Cardiac septum (tissue), 1 donor: ENCODE data around the gene NDEL1. TPM values are rescaled to one million over a fixed set of nuclear protein-coding genes. Genes with fewer than 3 reads are reported as not detected.

Experiments
- DNase-seq: peaks from one replicate; pipeline ENCODE4 v3.0.0-alpha.2; 2020; ENCODE audit warnings: low spot score
- intact Hi-C: fragments of 100-400 bp; cut with DNase I; formaldehyde crosslinking; loops from one replicate; pipeline ENCODE4 v1.14.0; 2022
- total RNA-seq: library from RNA; stranded (reverse); fragmentation: NEBNext Ultra II Directional; extraction: Animal tissue kit (Norgen Biotek cat#: 25700); gene quantifications from one replicate; pipeline ENCODE4 v1.2.1, GENCODE V29; 2021
- donor health status: DM: no; HTN: no; CAD: no.

Gene NDEL1
- total RNA-seq, 1 donor from 2014 or later: 42.0 TPM

DNA sequence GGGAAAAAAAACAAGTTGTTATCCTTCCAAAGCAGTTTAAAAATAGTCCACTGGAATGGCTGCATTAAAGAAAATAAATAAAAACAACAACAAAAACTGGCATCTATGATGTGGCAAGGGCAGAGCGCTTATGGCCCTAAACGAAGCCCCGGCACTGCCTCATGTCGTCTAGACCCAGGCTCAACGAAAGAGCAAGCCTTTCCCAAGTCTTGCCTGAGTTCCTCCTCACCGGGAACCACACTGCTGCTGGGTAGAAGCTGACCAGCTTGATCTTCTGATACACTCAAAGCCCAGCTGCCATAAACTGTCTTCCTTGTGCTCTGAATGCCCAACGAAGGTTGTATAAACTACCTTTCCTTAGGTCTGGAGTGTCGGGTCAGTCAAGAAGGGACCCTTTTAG is 37.0 kb downstream of the NDEL1 start:
- intact Hi-C loops: no loop called here
- no peak for DNase-seq

DNA sequence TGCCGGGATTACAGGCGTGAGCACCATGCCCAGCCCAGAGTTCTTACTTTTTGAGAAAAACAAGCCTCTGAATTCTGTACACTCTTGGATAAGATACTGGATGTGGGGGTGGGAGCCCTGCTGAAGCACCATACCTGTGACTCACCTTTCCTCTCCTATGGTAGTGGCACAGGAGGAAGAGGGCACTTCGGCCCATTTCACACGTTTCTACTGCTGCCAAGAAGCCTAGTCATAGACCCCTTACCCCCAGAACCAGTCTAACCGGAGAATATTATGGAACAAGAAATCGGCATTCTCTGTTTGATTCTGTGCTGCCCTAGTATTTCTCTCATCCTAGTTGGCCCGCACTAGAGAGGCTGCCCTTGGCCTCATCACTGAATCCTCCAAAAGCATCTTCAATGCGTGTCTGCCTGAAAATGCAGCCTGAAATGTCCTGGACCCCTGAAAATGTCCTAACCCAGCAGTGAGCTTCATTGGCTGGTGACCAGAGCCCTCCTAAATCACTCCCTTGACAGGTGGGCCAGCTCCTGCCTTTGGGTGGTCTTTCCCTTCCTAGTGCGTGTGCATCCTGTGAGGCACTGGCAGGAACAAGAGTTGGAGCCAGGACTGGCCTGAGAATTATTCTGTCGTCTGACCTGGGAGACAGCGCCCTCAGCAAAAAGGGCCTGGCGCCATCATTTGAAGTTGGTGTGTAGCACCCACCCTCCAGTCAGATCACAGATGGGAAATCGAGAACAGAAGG is 37.9 kb downstream of the NDEL1 start:
- intact Hi-C loops: no loop called here
- no peak for DNase-seq

GRCh38 chr17:8474826-8475225 is 39.1 kb downstream of the NDEL1 start:
- intact Hi-C loops: no loop called here
- DNase-seq: no peak

GRCh38 chr17:8475227-8475626 is 39.5 kb downstream of the NDEL1 start:
- intact Hi-C loops: no loop called here
- DNase-seq: no peak

DNA sequence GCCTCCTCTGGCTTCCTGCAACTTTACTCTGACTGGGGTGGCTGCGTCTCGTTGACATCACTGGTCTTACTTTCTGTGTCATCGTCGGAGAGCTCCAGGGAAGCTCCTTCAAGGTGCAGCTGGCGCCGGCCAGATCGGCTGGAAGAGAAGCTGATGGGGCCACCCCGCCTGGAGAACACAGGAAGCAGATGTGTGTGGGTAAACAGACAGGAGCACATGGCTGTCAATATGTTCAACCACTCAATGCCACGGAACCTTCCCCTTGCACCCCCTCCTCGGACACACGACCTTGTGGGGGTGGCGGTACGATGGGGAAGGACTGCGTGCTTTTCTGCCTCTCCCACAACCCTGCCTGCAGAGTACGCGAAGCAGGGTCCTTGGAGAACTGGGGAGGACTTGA is 40.1 kb downstream of the NDEL1 start:
- intact Hi-C loops: no loop called here
- no peak for DNase-seq

DNA sequence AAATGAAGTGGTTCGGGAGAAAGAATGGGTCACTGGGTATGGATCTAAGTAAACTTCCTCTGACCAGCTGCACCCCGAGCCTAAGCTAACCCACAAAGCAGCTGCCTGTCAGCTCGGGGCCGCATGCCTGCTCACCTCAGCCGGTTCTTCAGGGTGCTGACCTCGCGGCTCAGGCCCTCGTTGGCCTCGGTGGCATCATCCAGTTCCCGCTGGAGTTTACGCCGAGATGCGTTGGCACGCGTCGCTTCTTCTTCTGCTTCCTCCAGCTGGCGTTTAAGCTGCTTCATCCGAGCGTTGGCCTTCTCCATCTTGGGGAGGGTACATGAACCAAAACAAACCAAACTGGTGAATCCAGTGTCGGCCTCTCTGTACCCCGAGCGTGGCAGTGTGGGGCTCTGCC is 41.1 kb downstream of the NDEL1 start:
- no peak for DNase-seq
- intact Hi-C loops: no loop called here

- intact Hi-C loops: no loop called here
- DNase-seq: no peak
Measured at GRCh38 chr17:8477171-8477570, 41.5 kb downstream of the NDEL1 start.

DNA sequence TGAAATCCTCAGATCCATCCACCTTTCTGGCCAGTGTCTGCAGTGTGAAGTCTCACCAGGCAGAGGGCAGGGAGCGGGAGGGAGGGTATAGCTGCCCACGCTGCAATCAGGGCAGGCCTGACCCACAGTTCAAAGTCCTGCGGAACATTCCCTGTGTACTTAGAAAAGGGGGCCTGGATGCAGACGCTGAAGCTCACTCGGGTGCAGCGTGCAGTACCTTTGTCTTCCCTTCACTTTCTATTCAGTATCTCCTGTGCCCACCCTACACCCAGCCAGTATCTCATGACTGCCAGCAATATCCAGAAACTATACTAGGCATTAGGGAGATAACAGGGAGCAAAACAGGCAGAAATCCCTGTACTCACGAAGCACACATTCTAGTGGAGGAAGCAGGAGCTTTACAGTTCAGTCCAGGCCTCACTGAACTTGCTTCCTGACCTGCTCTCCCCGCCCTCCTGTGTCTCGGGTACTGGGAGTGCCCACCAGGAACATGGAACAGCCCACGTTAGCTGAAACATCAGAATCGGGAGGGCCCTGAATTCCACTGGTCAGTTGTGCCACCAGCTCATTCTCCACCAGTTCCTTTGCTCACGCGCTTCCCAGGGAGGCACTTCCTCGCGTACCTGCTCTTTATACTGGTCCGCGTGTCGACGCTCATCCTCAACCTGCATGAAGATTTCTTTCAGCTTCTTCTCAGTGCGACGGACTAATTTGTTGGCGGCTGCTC is 42.2 kb downstream of the NDEL1 start:
- DNase-seq: no peak
- intact Hi-C loops: no loop called here

- intact Hi-C loops: no loop called here
- no peak for DNase-seq
Measured at GRCh38 chr17:8479431-8479947, 43.8 kb downstream of the NDEL1 start.

DNA sequence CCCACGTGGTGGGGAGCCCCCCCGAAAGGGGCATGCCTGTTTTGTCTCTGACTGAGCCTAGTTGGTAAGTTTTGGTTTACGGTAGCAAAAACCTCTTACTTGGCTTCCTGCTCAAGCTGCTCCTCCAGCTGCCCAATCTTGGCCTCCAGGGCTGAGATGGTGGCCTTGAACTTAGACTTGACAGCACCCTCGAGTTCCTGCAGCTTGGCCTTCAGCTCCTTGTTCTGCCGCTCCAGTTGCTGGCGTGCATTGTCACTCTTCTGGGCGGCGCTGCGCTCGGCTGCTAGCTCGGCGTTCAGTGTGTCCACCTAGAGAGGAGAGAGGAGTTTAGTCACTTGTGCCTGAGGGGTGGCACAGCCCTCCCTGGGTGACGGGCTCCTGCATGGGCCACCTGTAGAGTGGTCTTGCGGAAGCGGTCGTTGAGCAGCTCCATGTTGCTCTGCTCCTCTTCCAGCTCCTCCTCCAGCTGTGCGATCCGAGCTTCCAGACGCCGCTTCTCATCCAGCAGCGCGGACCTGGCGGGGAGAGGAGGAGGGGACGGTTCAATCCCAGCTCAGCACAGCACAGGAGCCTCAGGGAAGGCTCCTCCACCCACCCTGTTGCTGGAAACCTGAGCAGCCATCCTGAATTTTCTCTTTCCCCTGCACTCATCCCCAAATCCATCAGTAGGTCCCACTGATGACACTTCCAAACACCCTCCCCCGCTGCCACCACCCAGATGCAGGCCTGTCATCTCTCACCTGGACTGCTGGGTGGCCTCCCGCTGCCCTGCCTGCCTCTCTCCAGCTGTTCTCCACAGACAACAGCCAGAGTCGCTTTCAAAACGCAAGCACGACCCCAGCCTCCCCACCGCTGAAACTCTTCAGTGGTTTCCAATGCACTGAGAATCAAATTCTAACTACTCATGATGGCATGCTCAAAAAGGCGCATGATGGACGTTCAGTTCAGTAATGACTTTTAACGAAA is 44.6 kb downstream of the NDEL1 start:
- DNase-seq: no peak
- intact Hi-C loops: no loop called here

- intact Hi-C loops: no loop called here
- no peak for DNase-seq
Measured at GRCh38 chr17:8481089-8481488, 45.4 kb downstream of the NDEL1 start.

GRCh38 chr17:8481703-8482102 is 46.0 kb downstream of the NDEL1 start:
- DNase-seq: no peak
- intact Hi-C loops: loop anchor here (2.0 kb wide), 1 partner anchor 67 kb away; no protein-coding TSS in a partner anchor

- intact Hi-C loops: loop anchor here (2.0 kb wide), 1 partner anchor 68 kb away; no protein-coding TSS in a partner anchor
- DNase-seq: no peak
Measured at GRCh38 chr17:8482546-8482945, 46.9 kb downstream of the NDEL1 start.

GRCh38 chr17:8484465-8484864 is 48.8 kb downstream of the NDEL1 start:
- intact Hi-C loops: no loop called here
- DNase-seq: no peak

DNA sequence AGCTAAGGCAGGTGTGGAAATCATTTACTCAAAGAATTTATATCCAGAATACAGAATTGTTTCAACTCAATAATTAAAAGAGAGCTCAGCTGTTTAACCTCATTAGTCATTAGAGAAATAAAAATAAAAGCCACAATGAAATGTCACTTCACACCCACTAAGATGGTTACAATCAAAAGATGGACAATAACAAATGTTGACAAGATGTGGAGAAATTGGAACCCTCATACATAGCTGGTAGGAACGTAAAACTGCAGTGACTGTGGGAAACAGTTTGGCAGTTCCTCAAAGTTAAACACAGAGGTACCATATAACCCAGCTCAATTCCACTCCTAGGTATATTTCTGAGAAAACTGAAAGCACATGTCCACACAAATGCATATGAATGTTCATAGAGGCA is 49.8 kb downstream of the NDEL1 start:
- DNase-seq: no peak
- intact Hi-C loops: no loop called here

DNA sequence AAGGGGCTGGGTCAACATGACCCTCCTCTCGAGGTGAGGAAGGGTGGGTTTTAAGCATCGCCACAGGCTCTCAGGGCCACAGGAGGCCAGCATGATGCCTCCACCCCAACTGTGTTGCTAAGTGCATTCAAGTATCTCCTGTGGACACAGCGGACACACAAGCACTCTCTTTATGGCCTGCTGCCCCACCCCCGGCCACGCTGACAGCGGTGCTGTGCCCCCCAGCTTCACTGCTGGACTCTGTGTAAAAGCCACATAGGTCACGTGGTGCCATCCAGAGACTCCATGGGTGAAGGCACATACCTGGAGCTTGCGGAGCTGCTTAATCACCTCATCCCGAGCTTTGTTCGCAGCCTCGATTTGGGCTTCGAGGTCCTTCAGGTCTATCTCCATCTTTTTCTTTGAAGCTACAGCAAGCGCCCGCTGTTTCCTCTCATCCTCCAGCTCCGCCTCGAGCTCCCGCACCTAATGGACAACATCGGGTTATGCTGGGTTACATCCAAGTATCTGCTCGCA is 51.5 kb downstream of the NDEL1 start:
- intact Hi-C loops: no loop called here

DNA sequence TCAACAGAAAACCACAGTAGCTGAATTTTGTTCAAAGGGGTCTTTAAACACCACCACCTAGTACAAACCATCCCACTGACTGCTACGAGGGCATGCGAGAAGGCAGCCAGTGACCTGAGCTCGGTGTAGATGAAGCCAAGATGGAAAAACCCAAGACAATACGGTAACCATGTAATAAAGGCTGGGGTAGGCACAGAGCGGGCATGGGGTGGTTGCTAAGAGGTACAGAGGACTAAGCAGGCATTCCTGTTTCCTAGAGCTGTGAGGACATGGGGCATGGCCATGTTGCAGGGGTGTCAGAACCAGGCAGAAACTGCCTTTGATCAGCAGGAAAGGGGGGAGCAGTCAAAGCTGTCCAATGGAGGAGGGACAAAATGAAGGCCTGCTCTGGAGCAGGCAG is 52.1 kb downstream of the NDEL1 start:
- DNase-seq: no peak
- intact Hi-C loops: no loop called here

More for the DNA sequence above, 51.5 kb downstream of the NDEL1 start:
- DNase-seq: no peak

- no peak for DNase-seq
- intact Hi-C loops: no loop called here
Measured at GRCh38 chr17:8488491-8488890, 52.8 kb downstream of the NDEL1 start.

DNA sequence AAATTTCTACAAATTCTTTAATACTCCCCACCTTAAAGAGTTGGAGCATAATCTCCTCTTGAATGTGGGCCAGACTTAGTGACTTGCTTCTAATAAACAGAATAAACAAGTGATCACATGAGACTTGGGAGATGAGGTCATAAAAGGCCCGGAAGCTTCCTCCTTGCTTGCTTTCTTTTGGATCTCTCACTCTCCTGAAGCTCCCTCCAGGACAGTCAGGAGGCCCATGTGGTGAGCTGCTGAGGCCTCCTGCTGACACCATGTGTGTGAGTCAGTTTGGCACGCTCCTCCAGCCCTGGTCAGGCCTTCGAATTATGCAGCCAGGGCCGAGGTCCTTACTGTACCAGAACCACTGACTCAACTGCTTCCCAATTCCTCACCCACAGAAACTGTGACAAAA is 53.2 kb downstream of the NDEL1 start:
- intact Hi-C loops: no loop called here
- no peak for DNase-seq

DNA sequence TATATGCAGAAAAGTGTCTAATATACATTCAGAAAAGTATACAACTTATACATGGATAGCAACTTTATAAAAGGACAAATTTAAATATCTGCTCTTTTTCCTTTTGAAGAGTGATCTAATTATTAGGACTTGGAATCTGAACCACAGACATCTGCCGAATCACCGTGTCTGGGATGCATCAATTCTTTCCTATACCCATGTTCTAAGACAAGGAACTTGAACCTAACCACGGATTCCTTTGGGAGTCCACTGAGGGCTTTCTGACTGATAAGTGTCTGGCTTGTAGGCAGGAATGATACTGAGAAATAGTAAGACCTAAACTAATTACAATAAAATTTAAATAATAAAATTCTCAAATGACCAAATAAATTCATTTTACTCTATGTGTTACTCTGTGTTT is 54.2 kb downstream of the NDEL1 start:
- DNase-seq: no peak
- intact Hi-C loops: no loop called here
